ENCODE data around the gene DNAL1. TPM values are rescaled to one million over a fixed set of nuclear protein-coding genes. Genes with fewer than 3 reads are reported as not detected.

Gene DNAL1
- total and polyA plus RNA-seq, 8 donors, result 14.6 to 19.5 (median 17.0) TPM

- peak overlapping the region in 1 of 2 donors; percentile 3 for H3K27ac ChIP-seq
- intact Hi-C loops (cut with DNase I), result no loop called here
- H3K4me3 ChIP-seq, result no peak overlapping the region
- ATAC-seq, result no peak
- H3K36me3 ChIP-seq, result peaks cover 9 to 79% of the 10 kb centered on the region in 2 donors
- no peaks in the 10 kb centered on the region for H3K27me3 ChIP-seq
- H3K9me3 ChIP-seq, result no peaks in the 10 kb centered on the region
- H3K4me1 ChIP-seq, result peaks cover 5 to 14% of the 10 kb centered on the region in 2 donors
- no peak for TF ChIP-seq CTCF (IDR thresholded peaks at IDR 0.05)
- DNase-seq, result peak in 2 of 4 donors; percentile 20 to 81
Measured at GRCh38 chr14:73718418-73719251, 73.8 kb downstream of the DNAL1 start.

GRCh38 chr14:73719361-73719760, 74.6 kb downstream of the DNAL1 start:
- H3K4me1 ChIP-seq, result peaks cover 11 to 20% of the 10 kb centered on the region in 2 donors
- ATAC-seq (no peak), DNase-seq (no peak)
- H3K9me3 ChIP-seq, result no peaks in the 10 kb centered on the region
- H3K4me3 ChIP-seq, result no peak overlapping the region
- H3K27me3 ChIP-seq, result no peaks in the 10 kb centered on the region
- H3K36me3 ChIP-seq, result peaks cover 9 to 80% of the 10 kb centered on the region in 2 donors
- TF ChIP-seq CTCF (IDR thresholded peaks at IDR 0.05), result no peak
- H3K27ac ChIP-seq, result no peak overlapping the region
- intact Hi-C loops (cut with DNase I), result no loop called here

GRCh38 chr14:73719791-73720190, 75.0 kb downstream of the DNAL1 start:
- ATAC-seq (no peak), DNase-seq (no peak)
- intact Hi-C loops (cut with DNase I), result no loop called here
- Histone ChIP-seq H3K4me3 (no peak overlapping the region), H3K9me3 (no peaks in the 10 kb centered on the region), H3K4me1 (peaks cover 11 to 20% of the 10 kb centered on the region in 2 donors), H3K27me3 (no peaks in the 10 kb centered on the region), H3K36me3 (peaks cover 9 to 84% of the 10 kb centered on the region in 2 donors), H3K27ac (no peak overlapping the region)
- TF ChIP-seq CTCF (IDR thresholded peaks at IDR 0.05), result no peak

GRCh38 chr14:73720636-73721035, 75.8 kb downstream of the DNAL1 start:
- no peaks in the 10 kb centered on the region for H3K9me3 ChIP-seq
- ATAC-seq (no peak), DNase-seq (no peak)
- TF ChIP-seq CTCF (IDR thresholded peaks at IDR 0.05), result no peak
- intact Hi-C loops (cut with DNase I), result no loop called here
- H3K4me1 ChIP-seq, result peaks cover 20 to 27% of the 10 kb centered on the region in 2 donors
- no peak overlapping the region for H3K27ac ChIP-seq
- no peaks in the 10 kb centered on the region for H3K27me3 ChIP-seq
- no peak overlapping the region for H3K4me3 ChIP-seq
- H3K36me3 ChIP-seq, result peaks cover 9 to 89% of the 10 kb centered on the region in 2 donors

GRCh38 chr14:73721101-73721821, 76.5 kb downstream of the DNAL1 start:
- no peaks in the 10 kb centered on the region for H3K27me3 ChIP-seq
- H3K4me3 ChIP-seq, result no peak overlapping the region
- H3K36me3 ChIP-seq, result peaks cover 9 to 89% of the 10 kb centered on the region in 2 donors
- H3K27ac ChIP-seq, result no peak overlapping the region
- DNase-seq (no peak), ATAC-seq (no peak)
- intact Hi-C loops (cut with DNase I), result no loop called here
- H3K4me1 ChIP-seq, result peaks cover 23 to 34% of the 10 kb centered on the region in 2 donors
- no peak for TF ChIP-seq CTCF (IDR thresholded peaks at IDR 0.05)
- H3K9me3 ChIP-seq, result no peaks in the 10 kb centered on the region
